T-helper 2 cell treated with Interferon-gamma antibody and Interleukin-4, amounts not matched to agents 5 μg/mL and 100 μg/mL, for 36 hours (primary cell): ENCODE results near the gene SLC2A9.
"Not testable (repeated sequence)": the region's sequence is repeated elsewhere in the genome, so short reads cannot be mapped to it uniquely, and the experiment has no call there.

ENCODE experiments used
- DNase-seq: peaks from one replicate; pipeline ENCODE4 v3.0.0; 2021; ENCODE audit warnings: low spot score
- H3K27ac Mint-ChIP-seq: one replicate; pipeline ENCODE4 v1.8.0; 2021; ENCODE audit warnings: mild to moderate bottlenecking, mixed read lengths
- H3K27me3 Mint-ChIP-seq: one replicate; pipeline ENCODE4 v1.8.0; 2021; ENCODE audit warnings: low read depth, mixed read lengths
- H3K36me3 Mint-ChIP-seq: one replicate; pipeline ENCODE4 v1.8.0; 2021; ENCODE audit warnings: low read depth, mixed read lengths
- H3K4me1 Mint-ChIP-seq: one replicate; pipeline ENCODE4 v1.8.0; 2021; ENCODE audit warnings: low read depth, mixed read lengths
- H3K4me3 Mint-ChIP-seq: one replicate; pipeline ENCODE4 v1.8.0; 2022; ENCODE audit warnings: mild to moderate bottlenecking, moderate library complexity, mixed read lengths
- H3K9me3 Mint-ChIP-seq: one replicate; pipeline ENCODE4 v1.8.0; 2021; ENCODE audit warnings: mixed read lengths

The SLC2A9 gene

GRCh38 chr4:9812501-9813340 is 208.6 kb downstream of the SLC2A9 start:
- peaks cover 13% of the 10 kb centered on the region for H3K4me1 Mint-ChIP-seq
- H3K9me3 Mint-ChIP-seq: no peaks in the 10 kb centered on the region
- no peak overlapping the region for H3K4me3 Mint-ChIP-seq
- H3K27ac Mint-ChIP-seq: no peak overlapping the region
- H3K36me3 Mint-ChIP-seq: no peaks in the 10 kb centered on the region
- peaks cover 42% of the 10 kb centered on the region for H3K27me3 Mint-ChIP-seq
- DNase-seq: peak; percentile 17

- Mint-ChIP-seq H3K36me3 (no peaks in the 10 kb centered on the region), H3K27ac (no peak overlapping the region), H3K9me3 (no peaks in the 10 kb centered on the region), H3K27me3 (peaks cover 45% of the 10 kb centered on the region), H3K4me3 (no peak overlapping the region), H3K4me1 (peaks cover 11% of the 10 kb centered on the region)
- DNase-seq: no peak
These were observed 209.5 kb downstream of the SLC2A9 start for GRCh38 chr4:9811806-9812205.

GRCh38 chr4:9808077-9808476 is 213.2 kb downstream of the SLC2A9 start:
- H3K4me1 Mint-ChIP-seq: peaks cover 7% of the 10 kb centered on the region
- H3K27ac Mint-ChIP-seq: no peak overlapping the region
- DNase-seq: no peak
- H3K36me3 Mint-ChIP-seq: no peaks in the 10 kb centered on the region
- no peak overlapping the region for H3K4me3 Mint-ChIP-seq
- H3K9me3 Mint-ChIP-seq: no peaks in the 10 kb centered on the region
- H3K27me3 Mint-ChIP-seq: peaks cover 37% of the 10 kb centered on the region

GRCh38 chr4:9804918-9805317 is 216.4 kb downstream of the SLC2A9 start:
- Mint-ChIP-seq H3K27me3 (peaks cover 24% of the 10 kb centered on the region), H3K4me1 (no peaks in the 10 kb centered on the region), H3K36me3 (no peaks in the 10 kb centered on the region), H3K4me3 (no peak overlapping the region), H3K27ac (no peak overlapping the region), H3K9me3 (no peaks in the 10 kb centered on the region)
- DNase-seq: no peak

GRCh38 chr4:9800848-9801247 is 220.4 kb downstream of the SLC2A9 start:
- H3K27me3 Mint-ChIP-seq: peaks cover 22% of the 10 kb centered on the region
- H3K9me3 Mint-ChIP-seq: no peaks in the 10 kb centered on the region
- H3K4me3 Mint-ChIP-seq: no peak overlapping the region
- H3K4me1 Mint-ChIP-seq: no peaks in the 10 kb centered on the region
- H3K36me3 Mint-ChIP-seq: no peaks in the 10 kb centered on the region
- DNase-seq: no peak
- no peak overlapping the region for H3K27ac Mint-ChIP-seq

- H3K4me1 Mint-ChIP-seq, H3K9me3 Mint-ChIP-seq, DNase-seq, H3K4me3 Mint-ChIP-seq, H3K36me3 Mint-ChIP-seq, H3K27ac Mint-ChIP-seq: not testable (repeated sequence)
- H3K27me3 Mint-ChIP-seq: peaks cover 10% of the 10 kb centered on the region
These were observed 224.7 kb downstream of the SLC2A9 start for GRCh38 chr4:9796641-9797040.

GRCh38 chr4:9792381-9792780 is 228.9 kb downstream of the SLC2A9 start:
- peaks cover under 1% of the 10 kb centered on the region for H3K27me3 Mint-ChIP-seq

GRCh38 chr4:9785891-9786290 is 235.4 kb downstream of the SLC2A9 start:
- H3K27ac Mint-ChIP-seq, H3K4me1 Mint-ChIP-seq, DNase-seq, H3K9me3 Mint-ChIP-seq, H3K4me3 Mint-ChIP-seq, H3K36me3 Mint-ChIP-seq: not testable (repeated sequence)
- H3K27me3 Mint-ChIP-seq: peaks cover 32% of the 10 kb centered on the region

More at GRCh38 chr4:9792381-9792780, 228.9 kb downstream of the SLC2A9 start:
- no peak overlapping the region for H3K27ac Mint-ChIP-seq
- H3K36me3 Mint-ChIP-seq: no peaks in the 10 kb centered on the region
- H3K9me3 Mint-ChIP-seq: no peaks in the 10 kb centered on the region
- DNase-seq: no peak
- H3K4me1 Mint-ChIP-seq: no peaks in the 10 kb centered on the region
- no peak overlapping the region for H3K4me3 Mint-ChIP-seq

GRCh38 chr4:9782136-9782436 is 239.2 kb downstream of the SLC2A9 start:
- H3K4me3 Mint-ChIP-seq: no peak overlapping the region
- peaks cover 51% of the 10 kb centered on the region for H3K27me3 Mint-ChIP-seq

GRCh38 chr4:9781343-9782135 is 239.8 kb downstream of the SLC2A9 start, which contains the start of gene DRD5:
TSS of gene DRD5 (plus strand) at chr4:9781634. CDS start at chr4:9782030, 396 bp downstream.
- Mint-ChIP-seq H3K4me1 (no peaks in the 10 kb centered on the region), H3K36me3 (no peaks in the 10 kb centered on the region), H3K27ac (no peak within 1 kb of the TSS), H3K9me3 (no peaks in the 10 kb centered on the region), H3K27me3 (peaks cover 51% of the 10 kb centered on the region), H3K4me3 (no peak within 1 kb of the TSS)
- no peak for DNase-seq

More at GRCh38 chr4:9782136-9782436, 239.2 kb downstream of the SLC2A9 start:
- no peak overlapping the region for H3K27ac Mint-ChIP-seq
- H3K36me3 Mint-ChIP-seq: no peaks in the 10 kb centered on the region
- no peak for DNase-seq
- no peaks in the 10 kb centered on the region for H3K9me3 Mint-ChIP-seq
- H3K4me1 Mint-ChIP-seq: no peaks in the 10 kb centered on the region
